ENCODE results near the gene ARAP1.

GRCh38 chr11:72721276-72721675 lies 30.9 kb downstream of the ARAP1 start:
- TF ChIP-seq, protein P1, sequence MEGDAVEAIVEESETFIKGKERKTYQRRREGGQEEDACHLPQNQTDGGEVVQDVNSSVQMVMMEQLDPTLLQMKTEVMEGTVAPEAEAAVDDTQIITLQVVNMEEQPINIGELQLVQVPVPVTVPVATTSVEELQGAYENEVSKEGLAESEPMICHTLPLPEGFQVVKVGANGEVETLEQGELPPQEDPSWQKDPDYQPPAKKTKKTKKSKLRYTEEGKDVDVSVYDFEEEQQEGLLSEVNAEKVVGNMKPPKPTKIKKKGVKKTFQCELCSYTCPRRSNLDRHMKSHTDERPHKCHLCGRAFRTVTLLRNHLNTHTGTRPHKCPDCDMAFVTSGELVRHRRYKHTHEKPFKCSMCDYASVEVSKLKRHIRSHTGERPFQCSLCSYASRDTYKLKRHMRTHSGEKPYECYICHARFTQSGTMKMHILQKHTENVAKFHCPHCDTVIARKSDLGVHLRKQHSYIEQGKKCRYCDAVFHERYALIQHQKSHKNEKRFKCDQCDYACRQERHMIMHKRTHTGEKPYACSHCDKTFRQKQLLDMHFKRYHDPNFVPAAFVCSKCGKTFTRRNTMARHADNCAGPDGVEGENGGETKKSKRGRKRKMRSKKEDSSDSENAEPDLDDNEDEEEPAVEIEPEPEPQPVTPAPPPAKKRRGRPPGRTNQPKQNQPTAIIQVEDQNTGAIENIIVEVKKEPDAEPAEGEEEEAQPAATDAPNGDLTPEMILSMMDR (IDR thresholded peaks at IDR 0.05), result no peak
- TF ChIP-seq POLR2A (IDR thresholded peaks at IDR 0.05) (no peak), POLR2AphosphoS5 (IDR thresholded peaks at IDR 0.05) (no peak)
